ENCODE results near the gene TDRD12. TPM values are rescaled to one million over a fixed set of nuclear protein-coding genes. Genes with fewer than 3 reads are reported as not detected.

The TDRD12 gene
- total and polyA plus RNA-seq, 7 donors = 0.06 to 1.5 (median 0.28) TPM; not detected in 4

GRCh38 chr19:32682317-32682716, 37.2 kb upstream of the TDRD12 start:
- no peak for DNase-seq
- no peak overlapping the region for H3K27ac ChIP-seq
- peaks cover 0 to 5% (median 0%) of the 10 kb centered on the region in 3 donors for H3K27me3 ChIP-seq
- WGBS, 2 donors = 31 to 77% methylated on average over 4 of the region's 4 CpGs
- no peak overlapping the region for H3K4me3 ChIP-seq
- no peaks in the 10 kb centered on the region for H3K4me1 ChIP-seq
- TF ChIP-seq POLR2A (IDR thresholded peaks at IDR 0.05) (no peak), CTCF (IDR thresholded peaks at IDR 0.05) (no peak), POLR2AphosphoS5 (IDR thresholded peaks at IDR 0.05) (no peak), EP300 (IDR thresholded peaks at IDR 0.05) (no peak)
- intact Hi-C loops (cut with DNase I) = no loop called here
- H3K9me3 ChIP-seq = no peaks in the 10 kb centered on the region
- no peaks in the 10 kb centered on the region for H3K36me3 ChIP-seq

- intact Hi-C loops (cut with DNase I) = no loop called here
- Histone ChIP-seq H3K9me3 (no peaks in the 10 kb centered on the region), H3K4me1 (peaks cover 0 to 13% (median 9%) of the 10 kb centered on the region in 4 donors), H3K4me3 (no peak overlapping the region), H3K36me3 (no peaks in the 10 kb centered on the region), H3K27ac (no peak overlapping the region), H3K27me3 (no peaks in the 10 kb centered on the region)
- 92% methylated on average over 6 of the region's 6 CpGs for WGBS, 2 donors
- no peak for TF ChIP-seq CTCF (IDR thresholded peaks at IDR 0.05)
- TF ChIP-seq POLR2AphosphoS5 (IDR thresholded peaks at IDR 0.05) = no peak
- no peak for TF ChIP-seq EP300 (IDR thresholded peaks at IDR 0.05)
- no peak for TF ChIP-seq POLR2A (IDR thresholded peaks at IDR 0.05)
- DNase-seq = no peak
Observed at GRCh38 chr19:32686847-32687475, 32.6 kb upstream of the TDRD12 start.

- Histone ChIP-seq H3K27ac (no peak overlapping the region), H3K27me3 (no peaks in the 10 kb centered on the region), H3K36me3 (no peaks in the 10 kb centered on the region), H3K4me3 (no peak overlapping the region), H3K4me1 (peaks cover 0 to 18% (median 12%) of the 10 kb centered on the region in 4 donors), H3K9me3 (no peaks in the 10 kb centered on the region)
- 93 to 94% methylated on average over 4 of the region's 4 CpGs for WGBS, 2 donors
- TF ChIP-seq POLR2AphosphoS5 (IDR thresholded peaks at IDR 0.05) (no peak), CTCF (IDR thresholded peaks at IDR 0.05) (no peak), EP300 (IDR thresholded peaks at IDR 0.05) (no peak), POLR2A (IDR thresholded peaks at IDR 0.05) (no peak)
- DNase-seq = no peak
- intact Hi-C loops (cut with DNase I) = no loop called here
Observed at GRCh38 chr19:32687681-32688080, 31.9 kb upstream of the TDRD12 start.

GRCh38 chr19:32688311-32688710, 31.3 kb upstream of the TDRD12 start:
- DNase-seq = no peak
- no peak overlapping the region for H3K27ac ChIP-seq
- 79 to 84% methylated on average over 1 of the region's 1 CpG for WGBS, 2 donors
- H3K9me3 ChIP-seq = no peaks in the 10 kb centered on the region
- no peaks in the 10 kb centered on the region for H3K27me3 ChIP-seq
- no peak for TF ChIP-seq POLR2AphosphoS5 (IDR thresholded peaks at IDR 0.05)
- TF ChIP-seq CTCF (IDR thresholded peaks at IDR 0.05) = no peak
- no peak for TF ChIP-seq EP300 (IDR thresholded peaks at IDR 0.05)
- no peak for TF ChIP-seq POLR2A (IDR thresholded peaks at IDR 0.05)
- no peak overlapping the region for H3K4me3 ChIP-seq
- intact Hi-C loops (cut with DNase I) = no loop called here
- H3K4me1 ChIP-seq = peaks cover 0 to 24% (median 18%) of the 10 kb centered on the region in 4 donors
- no peaks in the 10 kb centered on the region for H3K36me3 ChIP-seq

All from sigmoid colon (tissue), 7 donors.